Heart right ventricle (tissue), 16 donors: ENCODE results near the gene KCNN2. TPM values are rescaled to one million over a fixed set of nuclear protein-coding genes. Genes with fewer than 3 reads are reported as not detected.

Experiments
- ATAC-seq, 8 donors: fragments of 200-7000 bp; cut with Tn5 transposase; one replicate each; pipeline ENCODE4 v1.9.1; 2020; ENCODE audit warnings: mild to moderate bottlenecking in 8 of 8, moderate library complexity in 8 of 8, moderate number of reproducible peaks in 1 of 8
- DNase-seq, 2 donors: peaks; one replicate each; pipeline ENCODE4 v3.0.0-alpha.2; 2020
- H3K27ac ChIP-seq, 10 donors: fragments of 200-600 bp; sonication (generic) in 2 of 10; one replicate each; pipeline versions ENCODE4 v1.5.0 to v1.8.0; 2020 to 2022; ENCODE audit warnings: mild to moderate bottlenecking in 3 of 10
- H3K27me3 ChIP-seq, 7 donors: fragments of 200-600 bp; one replicate each; pipeline ENCODE4 v1.8.0; 2021 to 2022; ENCODE audit warnings: mild to moderate bottlenecking in 2 of 7
- H3K36me3 ChIP-seq, 9 donors: fragments of 200-600 bp; sonication (generic) in 1 of 9; one replicate each; pipeline versions ENCODE4 v1.5.0 to v1.8.0; 2020 to 2022; ENCODE audit warnings: mild to moderate bottlenecking in 2 of 9
- H3K4me1 ChIP-seq, 9 donors: fragments of 200-600 bp; sonication (generic) in 1 of 9; one replicate each; pipeline versions ENCODE4 v1.5.0 to v1.8.0; 2020 to 2022; ENCODE audit warnings: mild to moderate bottlenecking in 4 of 9
- H3K4me3 ChIP-seq, 10 donors: fragments of 200-600 bp; sonication (generic) in 2 of 10; one replicate each; pipeline versions ENCODE4 v1.5.0 to v1.8.0; 2020 to 2022; ENCODE audit warnings: mild to moderate bottlenecking in 7 of 10, moderate library complexity in 2 of 10
- H3K9me3 ChIP-seq, 11 donors: fragments of 200-600 bp in 10 of 11; sonication (generic) in 2 of 11; one replicate each; pipeline versions ENCODE4 v1.5.0 to v1.8.0; 2013 to 2022; ENCODE audit warnings: mild to moderate bottlenecking in 2 of 11, control low read depth in 1 of 11, moderate library complexity in 1 of 11
- WGBS, 2 donors: extraction: QIAGEN DNeasy Blood & Tissue Kit; methylation state at CpG; one replicate each; pipeline ENCODE4 v1.1.7; 2013; ENCODE audit warnings: inconsistent platforms in 1 of 2; 5-methylcytosine and 5-hydroxymethylcytosine counted together
- intact Hi-C, 10 donors: fragments of 100-400 bp; cut with DNase I; formaldehyde crosslinking; loops; one replicate each; pipeline versions ENCODE4 v1.11.1 to v1.14.2; 2022
- polyA plus RNA-seq, 2 donors: library from polyadenylated mRNA; stranded (reverse); fragments of 200-250 nt; gene quantifications; one replicate each; pipeline ENCODE4 v1.2.3, GENCODE V29; 2013
- total RNA-seq, 10 donors: library from RNA; stranded (reverse); fragmentation: NEBNext Ultra II Directional in 3 of 10; extraction: Animal tissue kit (Norgen Biotek cat#: 25700) in 3 of 10; gene quantifications; one replicate each; pipeline versions ENCODE4 v1.2.1 to v1.2.4, GENCODE V29; 2021 to 2023
- TF ChIP-seq, protein P1 (sequence below), 9 donors: fragments of 200-600 bp; sonication (generic) in 2 of 9; IDR thresholded peaks; one replicate each; pipeline versions ENCODE4 v1.5.0 to v1.8.0; 2021 to 2022; ENCODE audit warnings: antibody characterized with exemption in 9 of 9, mild to moderate bottlenecking in 5 of 9, moderate library complexity in 1 of 9
- donor health status: Arrhythmogenic right ventricular cardiomyopathy.
- donor health status: ischemic (EF 13 %, LVEDD 7.1; RV severe dilation, severe dysfunction).
- donor health status: healthy with polysubstance abuse.
- donor health status: DM: no; HTN: yes; CAD: no.
- donor health status: DM: no; HTN: no; CAD: no.
- donor health status: ischemic (EF 25% LVEDD 6.9; RV normal size, moderate dysfunction).
- donor health status: ischemic (EF 25% LVEDD 5.7; RV mildly dilated, moderate dysfunction).
- donor health status: healthy.
- donor health status: DM: yes; HTN: yes; CAD: no.
- donor health status: Ischemic cardiomyopathy.
- donor health status: ischemic (EF 35%, LVEDD 5.7; RV mildly dilated, moderate dysfunction).
- donor health status: nonischemic (EF 11% LVEDD 7.7; RV severe dilation, severe dysfunction).
- donor health status: DM: yes; HTN: yes; CAD: no.
- donor health status: PGD.
- donor health status: ischemic (EF 29% LVEDD 5.4; RV normal size, mild dysfunction).
- donor health status: nonischemic (EF 23%, LVEDD 6.1; RV moderate dilation, normal function).

Gene KCNN2
- total and polyA plus RNA-seq, 12 donors, result 1.0 to 10.7 (median 7.6) TPM

DNA sequence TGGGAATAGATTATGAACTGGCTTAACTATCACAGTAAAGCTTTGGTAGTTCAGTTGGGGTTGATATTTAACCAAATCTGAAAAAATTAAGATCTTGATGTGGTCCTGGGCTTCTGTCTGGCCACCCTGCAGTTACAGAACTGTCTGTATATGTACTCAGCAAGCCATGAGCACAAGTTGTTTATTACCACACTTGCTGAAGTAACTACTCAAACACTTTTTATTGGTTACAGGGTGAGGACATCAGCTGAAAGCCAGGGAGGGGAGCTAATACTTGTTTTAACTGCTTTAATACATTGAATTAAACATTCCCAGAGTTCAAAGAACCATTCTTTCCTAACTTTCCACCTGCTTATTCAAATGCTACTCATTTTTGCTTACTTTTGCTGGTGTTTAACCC, 29.4 kb upstream of the KCNN2 start:
- Histone ChIP-seq H3K4me3 (no peak overlapping the region), H3K27ac (no peak overlapping the region), H3K36me3 (no peaks in the 10 kb centered on the region), H3K9me3 (no peaks in the 10 kb centered on the region), H3K27me3 (no peaks in the 10 kb centered on the region), H3K4me1 (no peaks in the 10 kb centered on the region)
- DNase-seq, result no peak
- ATAC-seq, result no peak
- TF ChIP-seq, protein P1, sequence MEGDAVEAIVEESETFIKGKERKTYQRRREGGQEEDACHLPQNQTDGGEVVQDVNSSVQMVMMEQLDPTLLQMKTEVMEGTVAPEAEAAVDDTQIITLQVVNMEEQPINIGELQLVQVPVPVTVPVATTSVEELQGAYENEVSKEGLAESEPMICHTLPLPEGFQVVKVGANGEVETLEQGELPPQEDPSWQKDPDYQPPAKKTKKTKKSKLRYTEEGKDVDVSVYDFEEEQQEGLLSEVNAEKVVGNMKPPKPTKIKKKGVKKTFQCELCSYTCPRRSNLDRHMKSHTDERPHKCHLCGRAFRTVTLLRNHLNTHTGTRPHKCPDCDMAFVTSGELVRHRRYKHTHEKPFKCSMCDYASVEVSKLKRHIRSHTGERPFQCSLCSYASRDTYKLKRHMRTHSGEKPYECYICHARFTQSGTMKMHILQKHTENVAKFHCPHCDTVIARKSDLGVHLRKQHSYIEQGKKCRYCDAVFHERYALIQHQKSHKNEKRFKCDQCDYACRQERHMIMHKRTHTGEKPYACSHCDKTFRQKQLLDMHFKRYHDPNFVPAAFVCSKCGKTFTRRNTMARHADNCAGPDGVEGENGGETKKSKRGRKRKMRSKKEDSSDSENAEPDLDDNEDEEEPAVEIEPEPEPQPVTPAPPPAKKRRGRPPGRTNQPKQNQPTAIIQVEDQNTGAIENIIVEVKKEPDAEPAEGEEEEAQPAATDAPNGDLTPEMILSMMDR (IDR thresholded peaks at IDR 0.05), result no peak
- intact Hi-C loops, result loop anchor here in 1 of 10 donors (5.0 kb wide), 1 partner anchor 640 kb away; no protein-coding TSS in a partner anchor

DNA sequence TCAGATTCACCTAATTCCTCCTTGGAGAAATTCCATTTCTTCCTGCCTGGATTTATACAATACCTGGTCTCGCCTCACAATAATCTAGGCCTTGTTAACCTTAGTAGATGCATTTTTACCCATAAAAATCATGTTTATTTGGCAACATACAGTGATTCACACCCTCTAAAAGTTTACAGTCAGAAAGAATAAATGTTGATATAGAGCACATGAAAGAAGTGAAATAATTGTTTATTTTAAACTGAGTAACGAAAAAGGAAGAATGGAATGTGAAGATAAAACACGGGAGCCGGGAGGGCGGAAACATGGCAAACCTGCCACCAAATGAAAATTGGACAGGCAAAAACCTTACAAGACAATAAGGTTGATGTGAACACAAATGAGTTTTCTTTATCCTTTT, 28.9 kb upstream of the KCNN2 start:
- Histone ChIP-seq H3K27me3 (no peaks in the 10 kb centered on the region), H3K36me3 (no peaks in the 10 kb centered on the region), H3K27ac (no peak overlapping the region), H3K4me1 (no peaks in the 10 kb centered on the region), H3K4me3 (no peak overlapping the region), H3K9me3 (peaks cover 0 to under 1% (median 0%) of the 10 kb centered on the region in 11 donors)
- ATAC-seq (no peak), DNase-seq (no peak)
- intact Hi-C loops, result loop anchor here in 1 of 10 donors (5.0 kb wide), 1 partner anchor 641 kb away; no protein-coding TSS in a partner anchor
- TF ChIP-seq, protein P1 (IDR thresholded peaks at IDR 0.05), result no peak
- 84 to 86% methylated on average over 5 of the region's 5 CpGs for WGBS, 2 donors

DNA sequence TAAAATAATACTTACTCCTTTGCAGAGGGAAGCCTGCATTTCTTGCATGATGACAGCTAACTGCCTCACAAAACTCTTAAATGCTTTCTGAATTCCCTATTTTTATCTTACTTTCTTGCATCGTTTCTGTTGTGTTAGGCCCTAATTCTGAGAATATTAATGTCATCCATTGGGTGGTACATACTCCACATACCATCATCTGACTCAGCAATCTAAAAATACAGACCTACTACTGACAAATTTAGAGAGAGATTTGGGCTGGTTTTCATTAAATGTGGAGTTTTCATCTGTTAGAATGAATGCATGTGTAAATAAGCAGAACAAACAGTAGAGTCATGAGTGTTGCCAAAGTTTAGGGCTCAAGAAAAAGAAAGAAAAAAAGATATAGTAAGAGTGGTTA, 26.5 kb upstream of the KCNN2 start:
- TF ChIP-seq, protein P1 (IDR thresholded peaks at IDR 0.05), result no peak
- Histone ChIP-seq H3K9me3 (peaks cover 0 to 12% (median 0%) of the 10 kb centered on the region in 11 donors), H3K4me1 (no peaks in the 10 kb centered on the region), H3K27ac (no peak overlapping the region), H3K36me3 (no peaks in the 10 kb centered on the region), H3K27me3 (no peaks in the 10 kb centered on the region), H3K4me3 (no peak overlapping the region)
- no peak for ATAC-seq
- 55 to 61% methylated on average over 1 of the region's 1 CpG for WGBS, 2 donors
- no peak for DNase-seq
- intact Hi-C loops, result no loop called here

DNA sequence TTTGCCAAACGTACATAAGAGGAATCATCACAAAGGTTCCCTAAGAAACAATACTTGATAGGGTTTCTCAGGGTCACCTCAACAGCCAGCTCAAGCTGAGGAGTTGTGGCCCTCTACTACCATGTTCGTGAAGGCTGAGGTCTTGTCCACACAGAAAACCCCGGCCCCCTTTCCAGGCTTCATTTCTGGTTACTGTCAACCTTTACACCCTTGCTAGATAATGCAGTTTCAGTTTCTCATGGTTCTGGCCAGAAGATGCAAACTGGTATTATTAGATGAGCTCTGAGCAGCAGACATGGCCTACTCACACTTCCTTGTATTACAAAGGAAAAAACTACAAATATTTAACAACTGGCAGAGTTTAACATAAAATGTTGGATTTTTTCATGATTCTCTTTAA, 22.8 kb upstream of the KCNN2 start:
- Histone ChIP-seq H3K9me3 (peaks cover 0 to 12% (median 0%) of the 10 kb centered on the region in 11 donors), H3K4me1 (no peaks in the 10 kb centered on the region), H3K36me3 (no peaks in the 10 kb centered on the region), H3K4me3 (no peak overlapping the region), H3K27ac (no peak overlapping the region), H3K27me3 (no peaks in the 10 kb centered on the region)
- 84 to 90% methylated on average over 3 of the region's 3 CpGs for WGBS, 2 donors
- TF ChIP-seq, protein P1 (IDR thresholded peaks at IDR 0.05), result no peak
- DNase-seq (no peak), ATAC-seq (no peak)
- intact Hi-C loops, result no loop called here
